Measurements from ENCODE around the gene GALNT17.

The GALNT17 gene

DNA sequence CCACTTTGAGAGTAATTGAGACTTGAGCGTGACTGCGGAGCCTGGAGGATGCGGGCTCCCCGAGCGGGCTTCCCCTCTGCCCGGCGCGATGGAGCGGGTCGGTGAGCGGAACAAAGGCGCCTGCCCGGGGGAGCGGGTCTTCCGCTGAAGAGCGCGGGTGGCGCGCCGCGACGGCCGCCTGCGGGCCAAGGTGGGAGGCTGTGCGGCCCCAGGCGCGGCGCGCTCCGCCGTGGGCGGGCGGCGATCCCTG, at the start of gene GALNT17:
Gene GALNT17 (plus strand): TSS at position 18 of the 250 bp plus-strand sequence.
- Mint-ChIP-seq H3K27ac (no peak within 1 kb of the TSS), H3K36me3 (ENCODE audit: low read depth) (no peaks in the 10 kb centered on the region), H3K27me3 (peaks cover 25% of the 10 kb centered on the region), H3K4me1 (no peaks in the 10 kb centered on the region), H3K4me3 (no peak within 1 kb of the TSS), H3K9me3 (no peaks in the 10 kb centered on the region)
- ATAC-seq (no peak), DNase-seq (no peak)

DNA sequence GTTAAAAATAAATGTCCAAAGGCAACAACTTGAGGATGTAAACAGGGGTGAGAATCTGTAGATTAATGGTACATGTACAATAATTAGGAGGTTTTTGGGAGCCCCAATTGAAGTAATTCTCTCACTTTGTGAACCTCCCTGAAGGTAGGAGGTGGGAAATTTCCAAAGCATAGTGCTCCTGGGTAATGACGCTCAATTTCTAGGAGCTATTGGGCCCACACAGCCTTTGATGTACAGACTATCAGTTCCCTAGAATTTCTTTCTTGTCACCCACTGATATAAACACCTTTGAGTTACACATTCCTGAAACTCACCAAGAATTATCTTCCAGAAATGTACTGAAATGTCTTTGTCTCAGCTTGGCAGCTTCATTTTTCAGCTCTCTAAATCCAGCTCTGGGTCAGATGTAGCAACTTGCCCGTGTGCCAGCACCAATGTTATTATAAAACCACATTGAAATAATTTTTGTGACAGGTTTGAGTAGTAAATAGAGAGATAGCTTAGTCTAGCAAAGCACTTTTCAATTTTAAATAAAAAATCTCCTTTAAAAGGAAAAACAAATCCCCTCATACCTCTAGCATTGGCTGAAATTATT, 36.6 kb upstream of the GALNT17 start:
- DNase-seq (no peak), ATAC-seq (no peak)
- no peaks in the 10 kb centered on the region for H3K27me3 Mint-ChIP-seq
- H3K9me3 Mint-ChIP-seq, result peaks cover 32% of the 10 kb centered on the region
- no peak overlapping the region for H3K4me3 Mint-ChIP-seq
- peaks cover 1% of the 10 kb centered on the region for H3K36me3 Mint-ChIP-seq (ENCODE audit: low read depth)
- no peaks in the 10 kb centered on the region for H3K4me1 Mint-ChIP-seq
- no peak overlapping the region for H3K27ac Mint-ChIP-seq

DNA sequence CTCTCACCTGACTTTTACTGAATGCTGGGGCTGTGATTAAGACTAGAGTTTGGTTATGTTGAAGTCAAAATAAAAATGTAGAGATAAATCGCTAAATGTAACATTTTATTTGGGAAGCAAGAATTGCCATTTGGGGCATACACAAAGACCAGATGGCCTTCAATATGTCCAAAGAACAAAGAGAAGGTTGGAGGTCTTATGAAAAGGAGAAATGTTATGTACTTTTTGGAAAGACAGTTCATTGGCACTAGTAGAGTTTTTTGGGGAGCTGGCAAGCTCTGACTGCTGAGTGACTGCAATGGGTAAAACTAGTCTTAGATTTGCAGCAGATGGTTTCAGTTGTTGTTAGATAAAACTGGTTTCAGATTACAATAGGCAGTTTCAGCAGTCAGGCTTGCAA, 35.6 kb upstream of the GALNT17 start:
- Mint-ChIP-seq H3K36me3 (ENCODE audit: low read depth) (peaks cover 1% of the 10 kb centered on the region), H3K4me3 (no peak overlapping the region), H3K27me3 (no peaks in the 10 kb centered on the region), H3K9me3 (peaks cover 27% of the 10 kb centered on the region), H3K27ac (no peak overlapping the region), H3K4me1 (no peaks in the 10 kb centered on the region)
- DNase-seq (no peak), ATAC-seq (no peak)

DNA sequence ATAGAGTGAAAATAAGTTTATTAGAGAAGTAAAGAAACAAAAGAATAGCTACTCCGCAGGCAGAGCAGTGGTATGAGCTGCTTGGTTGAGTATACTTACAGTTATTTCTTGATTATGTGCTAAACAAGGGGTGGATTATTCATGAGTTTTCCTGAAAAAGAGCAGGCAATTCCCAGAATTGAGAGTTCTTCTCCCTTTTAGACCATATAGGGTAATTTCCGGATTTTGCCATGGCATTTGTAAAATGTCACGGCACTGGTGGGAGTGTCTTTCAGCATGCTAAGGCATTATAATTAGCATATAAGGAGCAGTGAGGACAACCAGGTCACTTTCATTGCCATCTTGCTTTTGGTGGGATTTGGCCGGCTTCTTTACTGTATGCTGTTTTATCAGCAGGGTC, 25.7 kb upstream of the GALNT17 start:
- H3K36me3 Mint-ChIP-seq (ENCODE audit: low read depth), result no peaks in the 10 kb centered on the region
- H3K4me1 Mint-ChIP-seq, result no peaks in the 10 kb centered on the region
- H3K27me3 Mint-ChIP-seq, result no peaks in the 10 kb centered on the region
- no peak overlapping the region for H3K4me3 Mint-ChIP-seq
- DNase-seq (no peak), ATAC-seq (no peak)
- no peak overlapping the region for H3K27ac Mint-ChIP-seq
- H3K9me3 Mint-ChIP-seq, result peaks cover 16% of the 10 kb centered on the region

DNA sequence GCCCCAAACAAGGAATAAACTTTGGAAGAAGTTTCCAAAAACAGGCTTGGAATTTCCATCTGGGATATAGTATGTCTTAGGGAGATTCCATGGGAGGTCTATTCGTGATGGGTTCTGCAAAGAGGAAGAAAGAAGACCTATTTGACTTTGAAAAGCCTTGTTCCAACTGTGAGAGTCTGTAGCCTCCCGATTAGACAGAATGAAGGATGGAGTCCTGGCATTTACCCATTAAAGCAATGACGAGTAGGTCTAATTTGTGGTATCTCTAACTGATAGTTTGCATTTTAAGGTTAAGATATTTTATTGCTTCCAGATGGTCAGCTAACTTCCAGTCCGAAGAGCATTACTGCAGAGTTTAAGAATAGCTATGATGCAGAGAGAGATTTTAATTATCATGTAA, 19.5 kb upstream of the GALNT17 start:
- Mint-ChIP-seq H3K4me3 (no peak overlapping the region), H3K36me3 (ENCODE audit: low read depth) (no peaks in the 10 kb centered on the region), H3K27me3 (no peaks in the 10 kb centered on the region), H3K9me3 (peaks cover 25% of the 10 kb centered on the region), H3K4me1 (no peaks in the 10 kb centered on the region), H3K27ac (no peak overlapping the region)
- ATAC-seq (no peak), DNase-seq (no peak)

DNA sequence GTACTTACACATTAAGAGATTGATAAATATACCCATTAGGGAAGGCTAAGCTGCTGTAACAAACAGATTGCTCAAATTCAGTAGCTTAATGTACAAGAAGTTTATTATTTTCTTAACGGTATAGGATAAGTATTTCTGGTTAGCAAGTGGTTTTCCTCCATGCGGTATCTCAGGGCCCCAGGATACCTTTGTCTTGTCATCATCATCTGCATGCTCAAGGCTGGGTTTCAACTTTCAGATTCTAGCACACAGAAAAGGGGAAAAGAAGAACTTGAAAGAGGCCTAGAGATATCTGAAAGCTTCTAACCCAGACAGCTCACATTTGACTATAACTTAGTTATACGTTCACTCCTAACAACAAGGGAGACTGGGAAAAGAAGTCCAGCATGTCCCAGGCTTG, 11.8 kb upstream of the GALNT17 start:
- Mint-ChIP-seq H3K27ac (no peak overlapping the region), H3K27me3 (no peaks in the 10 kb centered on the region), H3K9me3 (peaks cover 6% of the 10 kb centered on the region), H3K36me3 (ENCODE audit: low read depth) (no peaks in the 10 kb centered on the region), H3K4me3 (no peak overlapping the region), H3K4me1 (no peaks in the 10 kb centered on the region)
- no peak for DNase-seq
- ATAC-seq, result no peak

DNA sequence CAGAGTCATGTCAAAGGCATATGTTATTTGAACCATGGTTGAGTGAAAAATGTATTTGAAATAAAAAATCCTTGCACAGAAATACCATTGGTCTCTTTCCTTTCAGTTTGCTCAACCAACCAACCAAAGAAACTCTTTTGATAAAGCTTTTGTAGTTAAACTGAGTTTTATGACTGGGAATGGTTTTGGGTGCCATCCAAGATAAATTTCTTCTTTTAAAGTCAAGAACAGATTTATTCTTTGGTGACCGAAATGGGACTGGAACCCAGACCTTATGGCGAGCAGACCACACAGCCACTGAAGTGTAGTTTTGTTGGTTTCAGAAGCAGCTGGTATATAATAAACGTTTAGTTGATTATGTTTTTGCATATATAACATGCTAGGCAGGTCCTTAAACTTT, 2.8 kb upstream of the GALNT17 start:
- H3K27ac Mint-ChIP-seq, result no peak overlapping the region
- no peak for DNase-seq
- no peak for ATAC-seq
- H3K9me3 Mint-ChIP-seq, result peaks cover 4% of the 10 kb centered on the region
- no peaks in the 10 kb centered on the region for H3K36me3 Mint-ChIP-seq (ENCODE audit: low read depth)
- H3K4me3 Mint-ChIP-seq, result no peak overlapping the region
- H3K27me3 Mint-ChIP-seq, result peaks cover 24% of the 10 kb centered on the region
- no peaks in the 10 kb centered on the region for H3K4me1 Mint-ChIP-seq

DNA sequence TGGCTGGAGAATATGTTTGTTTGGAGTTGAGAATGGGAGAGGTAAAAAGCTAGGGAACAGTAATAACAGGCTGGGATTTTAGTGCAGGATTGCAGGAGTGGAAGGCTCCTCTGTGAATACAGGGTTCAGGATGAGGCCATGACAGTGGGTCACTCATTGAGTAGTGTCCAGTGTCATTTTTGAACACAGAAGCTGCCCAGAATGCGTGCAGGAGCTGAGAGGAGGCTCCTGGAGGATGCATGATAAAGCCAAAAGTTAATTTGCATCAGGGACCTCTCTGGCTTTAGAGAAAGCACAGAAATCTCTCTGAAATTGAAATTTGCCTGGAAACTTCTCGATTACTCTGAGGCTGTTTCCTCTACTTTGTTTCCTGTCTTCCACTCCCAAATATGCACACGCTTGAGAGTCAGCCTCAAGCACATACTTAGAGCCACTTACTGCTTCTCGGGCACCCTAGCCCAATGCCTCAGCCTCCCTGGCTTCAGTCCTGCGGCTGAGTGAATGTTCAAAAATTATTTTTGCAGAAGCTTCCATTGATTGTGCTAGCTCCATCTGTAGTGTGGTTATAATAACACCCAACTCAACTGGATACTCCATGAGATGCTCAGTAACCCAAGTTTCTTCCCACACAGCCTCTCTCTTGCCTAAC, 1.8 kb upstream of the GALNT17 start:
- ATAC-seq, result no peak
- no peak for DNase-seq
- Mint-ChIP-seq H3K27ac (no peak overlapping the region), H3K36me3 (ENCODE audit: low read depth) (no peaks in the 10 kb centered on the region), H3K4me3 (no peak overlapping the region), H3K27me3 (peaks cover 25% of the 10 kb centered on the region), H3K4me1 (no peaks in the 10 kb centered on the region), H3K9me3 (no peaks in the 10 kb centered on the region)

DNA sequence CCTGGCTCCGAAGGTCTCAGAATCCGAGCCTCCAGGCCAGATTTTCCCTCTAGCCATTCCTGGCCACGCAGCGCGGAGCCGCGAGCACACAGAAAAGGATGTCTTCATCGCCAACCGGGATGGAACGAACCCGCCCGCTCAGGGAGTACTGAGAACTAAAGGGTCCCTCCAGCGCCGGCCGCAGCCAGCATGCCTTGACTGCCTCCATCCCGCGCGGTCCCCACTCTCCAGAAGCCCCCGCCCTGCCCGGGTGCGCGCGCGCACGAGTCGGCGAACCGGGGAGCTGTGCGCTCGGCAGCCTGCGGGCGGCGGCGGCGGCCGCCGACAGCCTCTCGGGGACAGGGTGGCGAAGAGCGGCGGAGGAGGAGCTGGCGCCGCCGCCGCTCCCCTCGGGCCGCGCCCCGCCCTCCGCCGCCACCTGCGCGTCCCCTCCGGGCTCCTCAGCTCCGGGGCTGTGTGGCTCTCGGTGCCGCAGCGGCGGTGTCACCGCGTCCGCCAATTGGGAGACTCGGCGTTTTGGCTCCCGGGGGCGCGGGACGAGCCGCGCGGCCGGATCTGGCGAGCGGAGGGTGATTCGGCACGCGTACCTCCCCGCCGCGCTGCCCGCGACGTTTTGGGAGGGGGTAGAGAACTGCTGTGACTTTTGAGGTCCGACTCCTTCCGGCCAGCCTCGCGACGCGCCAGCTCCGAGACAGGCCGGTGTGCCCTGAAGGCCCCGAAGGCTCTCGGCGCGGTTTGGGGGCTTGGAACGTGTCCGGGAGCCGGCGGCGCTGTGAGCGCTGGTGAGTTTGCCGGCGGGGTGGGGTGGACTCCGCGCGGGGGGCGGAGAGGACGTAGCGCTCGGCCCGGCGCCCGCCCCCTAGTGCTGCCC, 453 bp upstream of the GALNT17 start:
- no peaks in the 10 kb centered on the region for H3K9me3 Mint-ChIP-seq
- no peak overlapping the region for H3K4me3 Mint-ChIP-seq
- no peak for DNase-seq
- H3K4me1 Mint-ChIP-seq, result no peaks in the 10 kb centered on the region
- H3K36me3 Mint-ChIP-seq (ENCODE audit: low read depth), result no peaks in the 10 kb centered on the region
- H3K27me3 Mint-ChIP-seq, result peaks cover 25% of the 10 kb centered on the region
- no peak overlapping the region for H3K27ac Mint-ChIP-seq
- ATAC-seq, result no peak

DNA sequence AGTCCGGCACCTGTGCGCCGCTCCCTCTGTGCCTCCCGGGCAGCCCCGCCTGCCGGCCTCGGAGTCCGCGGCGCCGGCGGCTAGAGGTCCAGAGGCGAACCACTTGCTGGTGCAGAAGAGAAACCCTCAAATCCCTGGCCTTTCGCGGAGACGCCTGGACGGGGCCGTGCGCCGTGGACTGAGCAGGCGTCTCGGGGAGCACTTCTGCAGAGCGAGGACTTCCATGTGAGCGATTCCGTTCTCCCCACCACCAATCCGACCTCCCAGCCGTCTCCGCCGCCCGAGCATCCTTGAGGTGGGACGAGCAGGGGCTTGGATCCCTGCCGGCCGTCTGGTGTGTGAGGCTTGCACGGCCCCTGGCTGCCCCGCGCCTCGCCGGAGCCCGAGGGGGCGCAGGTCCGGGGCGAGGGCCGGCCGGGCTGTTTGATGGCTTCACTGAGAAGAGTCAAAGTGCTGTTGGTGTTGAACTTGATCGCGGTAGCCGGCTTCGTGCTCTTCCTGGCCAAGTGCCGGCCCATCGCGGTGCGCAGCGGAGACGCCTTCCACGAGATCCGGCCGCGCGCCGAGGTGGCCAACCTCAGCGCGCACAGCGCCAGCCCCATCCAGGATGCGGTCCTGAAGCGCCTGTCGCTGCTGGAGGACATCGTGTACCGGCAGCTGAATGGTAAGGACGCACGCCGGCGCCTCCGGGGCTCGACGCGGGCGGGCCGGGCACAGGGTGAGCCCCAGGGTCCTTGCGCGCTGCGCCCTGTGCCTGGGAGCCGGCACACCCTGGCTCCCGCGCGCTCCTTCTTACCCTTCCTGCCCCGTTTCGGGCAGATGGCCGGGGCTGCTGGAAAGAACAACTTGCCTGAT, 660 bp downstream of the GALNT17 start:
- no peak for ATAC-seq
- DNase-seq, result no peak
- Mint-ChIP-seq H3K4me1 (no peaks in the 10 kb centered on the region), H3K27me3 (peaks cover 25% of the 10 kb centered on the region), H3K36me3 (ENCODE audit: low read depth) (no peaks in the 10 kb centered on the region), H3K9me3 (no peaks in the 10 kb centered on the region), H3K4me3 (no peak overlapping the region), H3K27ac (no peak overlapping the region)

DNA sequence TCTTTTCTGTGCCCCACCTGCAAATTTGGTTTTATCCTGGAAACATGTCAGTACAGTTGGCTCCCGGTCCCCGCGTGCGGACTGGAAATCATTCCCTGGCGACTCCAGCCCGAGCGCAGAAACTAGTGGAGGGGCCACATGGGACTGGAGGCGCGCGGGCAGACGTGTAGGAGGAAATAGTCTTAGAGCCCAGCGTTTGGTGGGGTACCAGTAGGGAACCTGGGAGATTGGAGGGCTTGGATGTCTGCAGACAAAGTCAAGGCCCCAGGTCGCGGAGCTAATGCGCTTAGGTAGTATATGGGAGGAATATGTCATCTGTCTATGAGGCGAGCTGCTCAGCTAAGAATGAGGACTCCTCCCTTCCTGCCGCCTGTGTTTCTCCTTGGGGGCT, 1.3 kb downstream of the GALNT17 start:
- Mint-ChIP-seq H3K4me3 (no peak overlapping the region), H3K36me3 (ENCODE audit: low read depth) (no peaks in the 10 kb centered on the region), H3K27me3 (peaks cover 25% of the 10 kb centered on the region), H3K27ac (no peak overlapping the region), H3K9me3 (no peaks in the 10 kb centered on the region), H3K4me1 (no peaks in the 10 kb centered on the region)
- no peak for DNase-seq
- ATAC-seq, result no peak

DNA sequence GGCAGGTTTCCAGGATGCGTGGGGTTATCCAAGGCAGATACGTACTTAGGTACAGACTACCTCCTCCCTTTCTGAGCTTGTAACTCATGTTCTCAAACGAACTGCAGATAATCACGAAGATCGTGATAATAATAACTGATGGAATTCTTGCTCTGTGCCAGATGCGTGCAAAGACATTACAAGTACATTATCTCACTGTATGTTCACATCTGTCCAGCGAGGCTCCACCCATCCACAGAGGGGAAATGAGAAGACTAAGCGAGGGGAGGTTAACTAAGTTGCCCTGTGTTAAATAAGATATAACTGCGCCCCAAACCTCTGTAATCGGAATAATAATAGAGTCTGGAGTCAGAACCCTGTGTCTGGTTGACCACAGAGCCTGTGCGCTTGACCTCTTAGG, 1.9 kb downstream of the GALNT17 start:
- DNase-seq (no peak), ATAC-seq (no peak)
- Mint-ChIP-seq H3K4me3 (no peak overlapping the region), H3K27ac (no peak overlapping the region), H3K27me3 (peaks cover 25% of the 10 kb centered on the region), H3K4me1 (no peaks in the 10 kb centered on the region), H3K9me3 (no peaks in the 10 kb centered on the region), H3K36me3 (ENCODE audit: low read depth) (no peaks in the 10 kb centered on the region)

DNA sequence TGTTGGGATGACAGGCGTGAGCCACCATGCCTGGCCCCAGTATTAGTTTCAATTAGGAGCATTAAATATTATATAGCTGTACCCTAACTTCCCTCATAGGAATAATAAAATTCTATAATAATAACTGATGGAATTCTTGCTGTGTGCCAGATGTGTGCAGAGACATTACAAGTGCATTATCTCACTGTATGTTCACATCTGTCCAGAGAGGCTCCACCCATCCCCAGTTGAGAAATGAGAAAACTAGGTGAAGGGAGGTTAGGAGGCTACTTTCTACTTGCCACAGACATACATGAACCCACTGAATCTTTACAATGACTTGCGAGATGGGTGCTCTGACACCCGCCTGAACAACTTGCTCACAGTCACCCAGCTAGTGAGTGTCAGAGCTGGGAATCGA, 3.2 kb downstream of the GALNT17 start:
- Mint-ChIP-seq H3K9me3 (peaks cover 5% of the 10 kb centered on the region), H3K36me3 (ENCODE audit: low read depth) (no peaks in the 10 kb centered on the region), H3K4me3 (no peak overlapping the region), H3K27me3 (peaks cover 20% of the 10 kb centered on the region), H3K4me1 (no peaks in the 10 kb centered on the region), H3K27ac (no peak overlapping the region)
- ATAC-seq (no peak), DNase-seq (no peak)

DNA sequence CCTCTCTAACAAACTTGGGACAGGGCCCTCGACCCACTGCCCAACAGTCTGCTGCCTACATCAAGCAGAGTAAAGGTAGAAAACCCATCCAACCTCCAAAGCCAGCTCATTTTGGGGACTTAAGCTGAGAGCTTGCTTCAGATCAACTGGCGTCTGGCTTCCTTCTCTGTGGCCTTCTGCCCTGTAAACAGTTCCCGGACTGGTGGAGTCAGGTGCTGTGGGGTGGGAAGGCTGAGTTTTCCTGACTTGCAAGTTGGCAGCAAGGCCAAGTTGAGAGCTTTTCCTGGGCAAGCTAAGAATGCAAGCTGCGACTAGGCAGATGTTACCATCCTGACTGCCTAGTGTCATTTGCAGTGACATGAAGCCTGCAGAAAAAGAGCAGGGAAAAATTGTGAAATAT, 3.7 kb downstream of the GALNT17 start:
- Mint-ChIP-seq H3K36me3 (ENCODE audit: low read depth) (no peaks in the 10 kb centered on the region), H3K27ac (no peak overlapping the region), H3K4me1 (no peaks in the 10 kb centered on the region), H3K9me3 (peaks cover 5% of the 10 kb centered on the region), H3K27me3 (peaks cover 18% of the 10 kb centered on the region), H3K4me3 (no peak overlapping the region)
- DNase-seq (no peak), ATAC-seq (no peak)

DNA sequence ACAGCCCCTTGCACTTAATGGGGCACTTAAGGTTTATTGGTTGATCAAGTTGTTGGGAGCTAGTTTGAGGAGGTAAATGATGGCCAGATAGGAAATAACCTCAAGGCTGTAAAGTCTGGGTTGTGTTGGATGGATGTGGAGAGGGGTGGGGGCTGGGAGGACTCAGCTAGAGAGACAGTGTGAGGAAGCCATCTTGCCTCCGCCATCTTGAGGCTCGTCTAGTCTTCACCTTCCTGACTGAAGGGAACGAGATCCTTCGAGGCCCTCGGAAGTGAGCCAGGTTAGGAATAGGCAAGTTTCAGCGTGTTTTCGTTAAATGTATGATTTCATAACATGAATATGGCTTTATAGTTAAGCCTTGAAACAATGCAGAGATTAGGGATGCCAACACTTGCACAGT, 5.5 kb downstream of the GALNT17 start:
- no peaks in the 10 kb centered on the region for H3K4me1 Mint-ChIP-seq
- H3K36me3 Mint-ChIP-seq (ENCODE audit: low read depth), result no peaks in the 10 kb centered on the region
- ATAC-seq, result no peak

More for the DNA sequence above, 5.5 kb downstream of the GALNT17 start:
- Mint-ChIP-seq H3K9me3 (peaks cover 9% of the 10 kb centered on the region), H3K27ac (no peak overlapping the region), H3K27me3 (peaks cover 12% of the 10 kb centered on the region), H3K4me3 (no peak overlapping the region)
- no peak for DNase-seq

All from activated naive CD8-positive, alpha-beta T cell treated with anti-CD3 and anti-CD28 coated beads, Interleukin-2, amount 50 U/mL, for 24 hours (primary cell).